HEK293 (cell line): ENCODE measurements around the gene ARHGEF28.

Source experiments
- EGR2 ChIP-seq: fragments of 450-650 bp; formaldehyde crosslinking; IDR thresholded peaks from 2 replicates; pipeline ENCODE4 v1.5.1; 2016; ENCODE audit warnings: low read depth, missing biosample characterization, missing genetic modification characterization
- TRIM28 ChIP-seq: IDR thresholded peaks from 2 replicates; pipeline ENCODE4 v1.6.1; 2011; ENCODE audit warnings: low read length, control low read depth, borderline replicate concordance
- ZBTB20 ChIP-seq: fragments of 450-650 bp; formaldehyde crosslinking; IDR thresholded peaks from 2 replicates; pipeline ENCODE4 v1.5.1; 2016; ENCODE audit warnings: missing biosample characterization, missing genetic modification characterization
- ZNF138 ChIP-seq: fragments of 450-650 bp; formaldehyde crosslinking; IDR thresholded peaks from 2 replicates; pipeline ENCODE4 v1.5.1; 2016; ENCODE audit warnings: missing biosample characterization, missing genetic modification characterization, borderline replicate concordance
- ZNF155 ChIP-seq: fragments of 450-650 bp; formaldehyde crosslinking; IDR thresholded peaks from 2 replicates; pipeline ENCODE4 v1.5.1; 2016; ENCODE audit warnings: missing biosample characterization, missing genetic modification characterization
- ZNF223 ChIP-seq: fragments of 450-650 bp; formaldehyde crosslinking; IDR thresholded peaks from 2 replicates; pipeline ENCODE4 v1.5.1; 2016; ENCODE audit warnings: missing biosample characterization, missing genetic modification characterization
- ZNF660 ChIP-seq: fragments of 450-650 bp; IDR thresholded peaks from 2 replicates; pipeline ENCODE4 v1.5.1; 2018; ENCODE audit warnings: missing biosample characterization, mild to moderate bottlenecking, missing genetic modification characterization
- ZNF776 ChIP-seq: fragments of 450-650 bp; formaldehyde crosslinking; IDR thresholded peaks from 2 replicates; pipeline ENCODE4 v1.5.0; 2017; ENCODE audit warnings: missing biosample characterization, missing genetic modification characterization, borderline replicate concordance
- ZNF785 ChIP-seq: fragments of 450-650 bp; formaldehyde crosslinking; IDR thresholded peaks from 2 replicates; pipeline ENCODE4 v1.5.1; 2016; ENCODE audit warnings: missing biosample characterization, missing genetic modification characterization
- TF ChIP-seq, protein P1 (sequence below): fragments of 450-650 bp; formaldehyde crosslinking; conservative IDR thresholded peaks from 2 replicates; pipeline ENCODE4 v1.5.1; 2016; ENCODE audit warnings: low read depth, missing biosample characterization, missing genetic modification characterization
- TF ChIP-seq, protein P2 (sequence below): fragments of 450-650 bp; formaldehyde crosslinking; IDR thresholded peaks from 2 replicates; pipeline ENCODE4 v1.5.1; 2016; ENCODE audit warnings: missing biosample characterization, missing genetic modification characterization
- TF ChIP-seq, protein P3 (sequence below): fragments of 450-650 bp; formaldehyde crosslinking; IDR thresholded peaks from 2 replicates; pipeline ENCODE4 v1.5.1; 2017; ENCODE audit warnings: missing biosample characterization, missing genetic modification characterization

DNA sequence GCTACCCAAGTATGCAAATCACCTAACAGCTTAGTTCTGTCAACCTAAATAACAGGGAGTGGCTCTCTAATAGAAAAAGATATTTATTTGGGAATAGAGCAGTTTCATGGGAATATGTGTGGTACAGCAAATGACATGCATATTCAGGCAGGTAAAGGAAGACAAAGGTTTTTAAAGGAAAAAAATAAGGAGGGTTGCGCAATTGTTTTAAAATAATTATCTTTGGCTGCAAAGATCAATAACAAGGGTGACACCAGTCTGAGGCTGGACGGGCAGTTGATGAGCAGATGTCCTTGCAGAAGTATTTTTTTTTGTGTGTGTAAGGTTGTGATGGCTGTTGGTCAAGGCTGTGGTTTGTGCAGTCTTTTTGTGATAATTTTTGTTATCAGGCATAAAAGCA lies 332.0 kb downstream of the ARHGEF28 start:
- no peak for TF ChIP-seq ZNF776
- TF ChIP-seq, protein P1, sequence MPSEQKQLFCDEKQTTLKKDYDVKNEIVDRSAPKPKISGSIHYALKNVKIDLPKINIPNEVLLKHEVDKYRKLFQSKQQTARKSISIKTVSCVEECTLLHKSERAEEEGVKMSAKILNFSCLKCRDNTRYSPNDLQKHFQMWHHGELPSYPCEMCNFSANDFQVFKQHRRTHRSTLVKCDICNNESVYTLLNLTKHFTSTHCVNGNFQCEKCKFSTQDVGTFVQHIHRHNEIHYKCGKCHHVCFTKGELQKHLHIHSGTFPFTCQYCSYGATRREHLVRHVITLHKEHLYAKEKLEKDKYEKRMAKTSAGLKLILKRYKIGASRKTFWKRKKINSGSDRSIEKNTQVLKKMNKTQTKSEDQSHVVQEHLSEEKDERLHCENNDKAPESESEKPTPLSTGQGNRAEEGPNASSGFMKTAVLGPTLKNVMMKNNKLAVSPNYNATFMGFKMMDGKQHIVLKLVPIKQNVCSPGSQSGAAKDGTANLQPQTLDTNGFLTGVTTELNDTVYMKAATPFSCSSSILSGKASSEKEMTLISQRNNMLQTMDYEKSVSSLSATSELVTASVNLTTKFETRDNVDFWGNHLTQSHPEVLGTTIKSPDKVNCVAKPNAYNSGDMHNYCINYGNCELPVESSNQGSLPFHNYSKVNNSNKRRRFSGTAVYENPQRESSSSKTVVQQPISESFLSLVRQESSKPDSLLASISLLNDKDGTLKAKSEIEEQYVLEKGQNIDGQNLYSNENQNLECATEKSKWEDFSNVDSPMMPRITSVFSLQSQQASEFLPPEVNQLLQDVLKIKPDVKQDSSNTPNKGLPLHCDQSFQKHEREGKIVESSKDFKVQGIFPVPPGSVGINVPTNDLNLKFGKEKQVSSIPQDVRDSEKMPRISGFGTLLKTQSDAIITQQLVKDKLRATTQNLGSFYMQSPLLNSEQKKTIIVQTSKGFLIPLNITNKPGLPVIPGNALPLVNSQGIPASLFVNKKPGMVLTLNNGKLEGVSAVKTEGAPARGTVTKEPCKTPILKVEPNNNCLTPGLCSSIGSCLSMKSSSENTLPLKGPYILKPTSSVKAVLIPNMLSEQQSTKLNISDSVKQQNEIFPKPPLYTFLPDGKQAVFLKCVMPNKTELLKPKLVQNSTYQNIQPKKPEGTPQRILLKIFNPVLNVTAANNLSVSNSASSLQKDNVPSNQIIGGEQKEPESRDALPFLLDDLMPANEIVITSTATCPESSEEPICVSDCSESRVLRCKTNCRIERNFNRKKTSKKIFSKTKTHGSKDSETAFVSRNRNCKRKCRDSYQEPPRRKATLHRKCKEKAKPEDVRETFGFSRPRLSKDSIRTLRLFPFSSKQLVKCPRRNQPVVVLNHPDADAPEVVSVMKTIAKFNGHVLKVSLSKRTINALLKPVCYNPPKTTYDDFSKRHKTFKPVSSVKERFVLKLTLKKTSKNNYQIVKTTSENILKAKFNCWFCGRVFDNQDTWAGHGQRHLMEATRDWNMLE (tag by site-specific recombination), result no peak
- TF ChIP-seq, protein P2, sequence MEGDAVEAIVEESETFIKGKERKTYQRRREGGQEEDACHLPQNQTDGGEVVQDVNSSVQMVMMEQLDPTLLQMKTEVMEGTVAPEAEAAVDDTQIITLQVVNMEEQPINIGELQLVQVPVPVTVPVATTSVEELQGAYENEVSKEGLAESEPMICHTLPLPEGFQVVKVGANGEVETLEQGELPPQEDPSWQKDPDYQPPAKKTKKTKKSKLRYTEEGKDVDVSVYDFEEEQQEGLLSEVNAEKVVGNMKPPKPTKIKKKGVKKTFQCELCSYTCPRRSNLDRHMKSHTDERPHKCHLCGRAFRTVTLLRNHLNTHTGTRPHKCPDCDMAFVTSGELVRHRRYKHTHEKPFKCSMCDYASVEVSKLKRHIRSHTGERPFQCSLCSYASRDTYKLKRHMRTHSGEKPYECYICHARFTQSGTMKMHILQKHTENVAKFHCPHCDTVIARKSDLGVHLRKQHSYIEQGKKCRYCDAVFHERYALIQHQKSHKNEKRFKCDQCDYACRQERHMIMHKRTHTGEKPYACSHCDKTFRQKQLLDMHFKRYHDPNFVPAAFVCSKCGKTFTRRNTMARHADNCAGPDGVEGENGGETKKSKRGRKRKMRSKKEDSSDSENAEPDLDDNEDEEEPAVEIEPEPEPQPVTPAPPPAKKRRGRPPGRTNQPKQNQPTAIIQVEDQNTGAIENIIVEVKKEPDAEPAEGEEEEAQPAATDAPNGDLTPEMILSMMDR (tag by site-specific recombination), result no peak
- no peak for TF ChIP-seq ZBTB20 (tag by site-specific recombination)
- TF ChIP-seq, protein P3, sequence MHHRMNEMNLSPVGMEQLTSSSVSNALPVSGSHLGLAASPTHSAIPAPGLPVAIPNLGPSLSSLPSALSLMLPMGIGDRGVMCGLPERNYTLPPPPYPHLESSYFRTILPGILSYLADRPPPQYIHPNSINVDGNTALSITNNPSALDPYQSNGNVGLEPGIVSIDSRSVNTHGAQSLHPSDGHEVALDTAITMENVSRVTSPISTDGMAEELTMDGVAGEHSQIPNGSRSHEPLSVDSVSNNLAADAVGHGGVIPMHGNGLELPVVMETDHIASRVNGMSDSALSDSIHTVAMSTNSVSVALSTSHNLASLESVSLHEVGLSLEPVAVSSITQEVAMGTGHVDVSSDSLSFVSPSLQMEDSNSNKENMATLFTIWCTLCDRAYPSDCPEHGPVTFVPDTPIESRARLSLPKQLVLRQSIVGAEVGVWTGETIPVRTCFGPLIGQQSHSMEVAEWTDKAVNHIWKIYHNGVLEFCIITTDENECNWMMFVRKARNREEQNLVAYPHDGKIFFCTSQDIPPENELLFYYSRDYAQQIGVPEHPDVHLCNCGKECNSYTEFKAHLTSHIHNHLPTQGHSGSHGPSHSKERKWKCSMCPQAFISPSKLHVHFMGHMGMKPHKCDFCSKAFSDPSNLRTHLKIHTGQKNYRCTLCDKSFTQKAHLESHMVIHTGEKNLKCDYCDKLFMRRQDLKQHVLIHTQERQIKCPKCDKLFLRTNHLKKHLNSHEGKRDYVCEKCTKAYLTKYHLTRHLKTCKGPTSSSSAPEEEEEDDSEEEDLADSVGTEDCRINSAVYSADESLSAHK (tag by site-specific recombination), result no peak
- no peak for TF ChIP-seq ZNF138 (tag by site-specific recombination)
- TF ChIP-seq TRIM28, result no peak
- no peak for TF ChIP-seq ZNF785 (tag by site-specific recombination)
- TF ChIP-seq ZNF155 (tag by site-specific recombination), result no peak
- no peak for TF ChIP-seq ZNF660
- TF ChIP-seq EGR2, result no peak
- TF ChIP-seq ZNF223 (tag by site-specific recombination), result no peak
